DOHH2 (cell line): ENCODE measurements around the gene OVOL1.
"Not testable (repeated sequence)": the region's sequence is repeated elsewhere in the genome, so short reads cannot be mapped to it uniquely, and the experiment has no call there.

Experiments used
- H3F3A ChIP-seq: fragments of 200-600 bp; sonication (generic), shearing (Covaris generic); 2 replicates; pipeline ENCODE4 v1.6.0; 2016; ENCODE audit warnings: antibody characterized with exemption, mild to moderate bottlenecking; ENCODE audit not compliant: control insufficient read depth, insufficient read depth
- H3K27ac ChIP-seq: fragments of 200-600 bp; sonication (generic); 2 replicates; pipeline ENCODE4 v1.5.1; 2014; ENCODE audit warnings: low read depth, mild to moderate bottlenecking, low read length, moderate library complexity
- H3K27me3 ChIP-seq: fragments of 200-600 bp; sonication (generic); 2 replicates; pipeline ENCODE4 v1.6.1; 2014; ENCODE audit warnings: mild to moderate bottlenecking, low read length, mixed read lengths; ENCODE audit not compliant: control insufficient read depth
- H3K36me3 ChIP-seq: fragments of 200-600 bp; sonication (generic); 2 replicates; pipeline ENCODE4 v1.6.1; 2014; ENCODE audit warnings: mild to moderate bottlenecking, low read length, moderate library complexity, mixed read lengths; ENCODE audit not compliant: control insufficient read depth
- H3K4me1 ChIP-seq: fragments of 200-600 bp; sonication (generic); 2 replicates; pipeline ENCODE4 v1.6.1; 2014; ENCODE audit warnings: mild to moderate bottlenecking, low read length, mixed read lengths; ENCODE audit not compliant: control insufficient read depth
- H3K4me2 ChIP-seq: fragments of 200-600 bp; sonication (generic); 2 replicates; pipeline ENCODE4 v1.6.0; 2014; ENCODE audit warnings: mild to moderate bottlenecking, low read length, moderate library complexity
- H3K4me3 ChIP-seq: fragments of 200-600 bp; sonication (generic); 2 replicates; pipeline ENCODE4 v1.5.1; 2014; ENCODE audit warnings: mild to moderate bottlenecking, low read length, mixed read lengths
- H3K79me2 ChIP-seq: fragments of 200-600 bp; sonication (generic); 2 replicates; pipeline ENCODE4 v1.6.1; 2014; ENCODE audit warnings: mild to moderate bottlenecking, low read length, mixed read lengths; ENCODE audit not compliant: control insufficient read depth
- H3K9me2 ChIP-seq: fragments of 200-600 bp; sonication (generic); replicated peaks from 2 replicates; pipeline ENCODE4 v1.6.1; 2014; ENCODE audit warnings: mild to moderate bottlenecking, low read length, mixed read lengths; ENCODE audit not compliant: control insufficient read depth
- H3K9me3 ChIP-seq: fragments of 200-600 bp; sonication (generic); 2 replicates; pipeline ENCODE4 v1.6.1; 2014; ENCODE audit warnings: antibody characterized with exemption, low read length, mixed read lengths; ENCODE audit not compliant: control insufficient read depth, insufficient read depth
- H4K20me1 ChIP-seq: fragments of 200-600 bp; sonication (generic); 2 replicates; pipeline ENCODE4 v1.6.0; 2014; ENCODE audit warnings: low read depth, mild to moderate bottlenecking, antibody characterized with exemption, low read length, moderate library complexity; ENCODE audit not compliant: control insufficient read depth, insufficient read depth
- CTCF ChIP-seq: fragments of 200-600 bp; sonication (generic); IDR thresholded peaks from one replicate; pipeline ENCODE4 v1.5.1; 2014; ENCODE audit warnings: antibody characterized with exemption, mild to moderate bottlenecking, low read depth, low read length; ENCODE audit not compliant: poor library complexity, severe bottlenecking
- EZH2phosphoT487 ChIP-seq: fragments of 200-600 bp; sonication (generic); IDR thresholded peaks from 2 replicates; pipeline ENCODE4 v1.6.1; 2017; ENCODE audit warnings: borderline replicate concordance, mild to moderate bottlenecking, antibody characterized with exemption, low read length, moderate library complexity, mixed read lengths

OVOL1 gene

DNA sequence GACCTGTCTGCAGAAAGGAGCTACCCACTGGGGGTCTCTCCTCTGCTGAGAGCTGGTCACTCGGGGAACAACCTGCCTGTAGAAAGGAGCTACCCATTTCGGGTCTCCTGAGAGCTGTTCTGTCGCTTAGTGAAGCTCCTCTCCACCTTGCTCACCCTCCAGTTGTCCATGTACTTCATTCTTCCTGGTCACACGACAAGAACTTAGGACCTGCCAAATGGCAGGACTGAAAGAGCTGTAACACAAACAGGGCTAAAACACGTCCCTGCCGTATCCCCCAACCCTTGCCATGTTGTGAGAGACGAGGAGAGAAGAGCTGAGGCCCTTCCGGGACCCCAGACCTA, 42.2 kb upstream of the OVOL1 start:
- H4K20me1 ChIP-seq = no peaks in the 10 kb centered on the region
- H3K4me1 ChIP-seq = peaks cover 12% of the 10 kb centered on the region
- H3K36me3 ChIP-seq = no peaks in the 10 kb centered on the region
- H3K79me2 ChIP-seq = no peaks in the 10 kb centered on the region
- peaks cover 14% of the 10 kb centered on the region; the same call in 1 of the 2 replicates for H3K27me3 ChIP-seq
- no peak overlapping the region for H3K4me2 ChIP-seq
- H3K9me3 ChIP-seq = no peaks in the 10 kb centered on the region
- H3K27ac ChIP-seq = no peak overlapping the region
- H3K4me3 ChIP-seq = no peak overlapping the region
- TF ChIP-seq EZH2phosphoT487 (no peak), CTCF (no peak)
- H3K9me2 ChIP-seq = no peaks in the 10 kb centered on the region
- H3F3A ChIP-seq = no peaks in the 10 kb centered on the region

GRCh38 chr11:65745049-65745448, 41.8 kb upstream of the OVOL1 start:
- Histone ChIP-seq H3K79me2 (no peaks in the 10 kb centered on the region), H3K4me2 (no peak overlapping the region), H3K27me3 (peaks cover 16% of the 10 kb centered on the region; the same call in 1 of the 2 replicates), H3K27ac (no peak overlapping the region), H4K20me1 (no peaks in the 10 kb centered on the region), H3K9me3 (no peaks in the 10 kb centered on the region), H3F3A (no peaks in the 10 kb centered on the region), H3K9me2 (no peaks in the 10 kb centered on the region), H3K4me1 (peaks cover 12% of the 10 kb centered on the region), H3K36me3 (no peaks in the 10 kb centered on the region), H3K4me3 (no peak overlapping the region)
- TF ChIP-seq CTCF = no peak
- no peak for TF ChIP-seq EZH2phosphoT487

DNA sequence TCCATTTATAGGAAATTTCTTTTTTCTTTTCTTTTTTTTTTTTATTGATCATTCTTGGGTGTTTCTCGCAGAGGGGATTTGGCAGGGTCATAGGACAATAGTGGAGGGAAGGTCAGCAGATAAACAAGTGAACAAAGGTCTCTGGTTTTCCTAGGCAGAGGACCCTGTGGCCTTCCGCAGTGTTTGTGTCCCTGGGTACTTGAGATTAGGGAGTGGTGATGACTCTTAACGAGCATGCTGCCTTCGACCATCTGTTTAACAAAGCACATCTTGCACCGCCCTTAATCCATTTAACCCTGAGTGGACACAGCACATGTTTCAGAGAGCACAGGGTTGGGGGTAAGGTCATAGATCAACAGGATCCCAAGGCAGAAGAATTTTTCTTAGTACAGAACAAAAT, 24.7 kb upstream of the OVOL1 start:
- not testable (repeated sequence) for H3F3A ChIP-seq, H4K20me1 ChIP-seq, H3K27ac ChIP-seq, H3K4me3 ChIP-seq, H3K27me3 ChIP-seq, H3K36me3 ChIP-seq, H3K4me2 ChIP-seq, H3K9me2 ChIP-seq, H3K9me3 ChIP-seq, H3K4me1 ChIP-seq, H3K79me2 ChIP-seq

DNA sequence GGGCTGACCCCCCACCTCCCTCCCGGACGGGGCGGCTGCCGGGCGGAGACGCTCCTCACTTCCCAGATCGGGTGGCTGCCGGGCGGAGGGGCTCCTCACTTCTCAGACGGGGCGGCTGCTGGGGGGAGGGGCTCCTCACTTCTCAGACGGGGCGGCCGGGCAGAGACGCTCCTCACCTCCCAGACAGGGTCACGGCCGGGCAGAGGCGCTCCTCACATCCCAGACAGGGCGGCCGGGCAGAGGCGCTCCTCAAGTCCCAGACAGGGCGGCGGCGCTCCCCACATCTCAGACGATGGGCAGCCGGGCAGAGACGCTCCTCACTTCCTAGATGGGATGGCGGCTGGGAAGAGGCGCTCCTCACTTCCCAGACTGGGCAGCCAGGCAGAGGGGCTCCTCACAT, 24.0 kb upstream of the OVOL1 start:
- H3K9me3 ChIP-seq, H3K4me3 ChIP-seq, H3F3A ChIP-seq, H4K20me1 ChIP-seq, H3K36me3 ChIP-seq, H3K4me2 ChIP-seq, H3K27ac ChIP-seq, H3K9me2 ChIP-seq, H3K27me3 ChIP-seq, H3K4me1 ChIP-seq, H3K79me2 ChIP-seq: not testable (repeated sequence)
